ENCODE measurements around the gene CDK15.
"Not testable (repeated sequence)": the region's sequence is repeated elsewhere in the genome, so short reads cannot be mapped to it uniquely, and the experiment has no call there.

CDK15 gene

GRCh38 chr2:201839727-201840126 is 33.4 kb downstream of the CDK15 start:
- no peak overlapping the region for H3K27ac ChIP-seq (ENCODE audit: low read depth, low read length)

GRCh38 chr2:201840726-201841125 is 34.4 kb downstream of the CDK15 start:
- H3K27ac ChIP-seq (ENCODE audit: low read depth, low read length), result no peak overlapping the region
- H3K79me2 ChIP-seq (ENCODE audit: insufficient read depth, low read length), result no peaks in the 10 kb centered on the region
- no peaks in the 10 kb centered on the region for H3K9me2 ChIP-seq (replicated peaks; ENCODE audit: insufficient read depth, low read length)
- H3K4me2 ChIP-seq (ENCODE audit: low read depth, low read length, poor library complexity, severe bottlenecking), result no peak overlapping the region
- TF ChIP-seq EZH2phosphoT487 (conservative IDR thresholded peaks at IDR 0.05; ENCODE audit: low read length) (no peak), CTCF (IDR thresholded peaks at IDR 0.05; ENCODE audit: insufficient read depth, low read length, poor library complexity, severe bottlenecking) (no peak)
- no peaks in the 10 kb centered on the region for H3F3A ChIP-seq (ENCODE audit: insufficient read depth)
- H3K9ac ChIP-seq (ENCODE audit: low read length), result no peak overlapping the region
- H3K4me3 ChIP-seq (ENCODE audit: insufficient read depth, low read length, poor library complexity, severe bottlenecking), result no peak overlapping the region
- no peaks in the 10 kb centered on the region for H3K27me3 ChIP-seq (ENCODE audit: low read length)
- H3K9me3 ChIP-seq (ENCODE audit: insufficient read depth, low read length), result no peaks in the 10 kb centered on the region
- no peaks in the 10 kb centered on the region for H3K36me3 ChIP-seq (ENCODE audit: low read length)
- no peak overlapping the region for H2AFZ ChIP-seq (ENCODE audit: low read depth, low read length, severe bottlenecking)
- H4K20me1 ChIP-seq (ENCODE audit: low read depth, low read length), result no peaks in the 10 kb centered on the region

More at GRCh38 chr2:201839727-201840126, 33.4 kb downstream of the CDK15 start:
- H3K4me3 ChIP-seq (ENCODE audit: insufficient read depth, low read length, poor library complexity, severe bottlenecking), result no peak overlapping the region
- H2AFZ ChIP-seq (ENCODE audit: low read depth, low read length, severe bottlenecking), result no peak overlapping the region
- no peak overlapping the region for H3K9ac ChIP-seq (ENCODE audit: low read length)
- no peak overlapping the region for H3K4me2 ChIP-seq (ENCODE audit: low read depth, low read length, poor library complexity, severe bottlenecking)
- no peaks in the 10 kb centered on the region for H3K9me3 ChIP-seq (ENCODE audit: insufficient read depth, low read length)
- TF ChIP-seq CTCF (IDR thresholded peaks at IDR 0.05; ENCODE audit: insufficient read depth, low read length, poor library complexity, severe bottlenecking), result no peak
- TF ChIP-seq EZH2phosphoT487 (conservative IDR thresholded peaks at IDR 0.05; ENCODE audit: low read length), result no peak
- no peaks in the 10 kb centered on the region for H3K9me2 ChIP-seq (replicated peaks; ENCODE audit: insufficient read depth, low read length)
- no peaks in the 10 kb centered on the region for H3K79me2 ChIP-seq (ENCODE audit: insufficient read depth, low read length)
- H3F3A ChIP-seq (ENCODE audit: insufficient read depth), result no peaks in the 10 kb centered on the region
- H3K27me3 ChIP-seq (ENCODE audit: low read length), result no peaks in the 10 kb centered on the region
- H3K36me3 ChIP-seq (ENCODE audit: low read length), result no peaks in the 10 kb centered on the region
- H4K20me1 ChIP-seq (ENCODE audit: low read depth, low read length), result no peaks in the 10 kb centered on the region

GRCh38 chr2:201842131-201842860 is 36.0 kb downstream of the CDK15 start:
- no peak overlapping the region for H3K4me3 ChIP-seq (ENCODE audit: insufficient read depth, low read length, poor library complexity, severe bottlenecking)
- TF ChIP-seq EZH2phosphoT487 (conservative IDR thresholded peaks at IDR 0.05; ENCODE audit: low read length) (no peak), CTCF (IDR thresholded peaks at IDR 0.05; ENCODE audit: insufficient read depth, low read length, poor library complexity, severe bottlenecking) (no peak)
- H2AFZ ChIP-seq (ENCODE audit: low read depth, low read length, severe bottlenecking), result no peak overlapping the region
- H3K9ac ChIP-seq (ENCODE audit: low read length), result no peak overlapping the region
- no peaks in the 10 kb centered on the region for H4K20me1 ChIP-seq (ENCODE audit: low read depth, low read length)
- H3F3A ChIP-seq (ENCODE audit: insufficient read depth), result no peaks in the 10 kb centered on the region
- H3K9me2 ChIP-seq (replicated peaks; ENCODE audit: insufficient read depth, low read length), result no peaks in the 10 kb centered on the region
- H3K27ac ChIP-seq (ENCODE audit: low read depth, low read length), result no peak overlapping the region
- no peaks in the 10 kb centered on the region for H3K79me2 ChIP-seq (ENCODE audit: insufficient read depth, low read length)
- H3K9me3 ChIP-seq (ENCODE audit: insufficient read depth, low read length), result no peaks in the 10 kb centered on the region
- no peaks in the 10 kb centered on the region for H3K27me3 ChIP-seq (ENCODE audit: low read length)
- no peak overlapping the region for H3K4me2 ChIP-seq (ENCODE audit: low read depth, low read length, poor library complexity, severe bottlenecking)
- no peaks in the 10 kb centered on the region for H3K36me3 ChIP-seq (ENCODE audit: low read length)

GRCh38 chr2:201844922-201845321 is 38.6 kb downstream of the CDK15 start:
- H2AFZ ChIP-seq (ENCODE audit: low read depth, low read length, severe bottlenecking); H3K79me2 ChIP-seq (ENCODE audit: insufficient read depth, low read length); H3K9me2 ChIP-seq (replicated peaks; ENCODE audit: insufficient read depth, low read length); H4K20me1 ChIP-seq (ENCODE audit: low read depth, low read length); H3F3A ChIP-seq (ENCODE audit: insufficient read depth); H3K4me2 ChIP-seq (ENCODE audit: low read depth, low read length, poor library complexity, severe bottlenecking); H3K27me3 ChIP-seq (ENCODE audit: low read length); H3K4me3 ChIP-seq (ENCODE audit: insufficient read depth, low read length, poor library complexity, severe bottlenecking); H3K9me3 ChIP-seq (ENCODE audit: insufficient read depth, low read length); H3K9ac ChIP-seq (ENCODE audit: low read length); H3K36me3 ChIP-seq (ENCODE audit: low read length); H3K27ac ChIP-seq (ENCODE audit: low read depth, low read length): not testable (repeated sequence)

Measured in SU-DHL-6 (cell line).